ENCODE measurements around the gene SPOCK1.
A peak's percentile ranks its signal among the peaks of the same experiment; 100 is the strongest.
"Not testable (repeated sequence)": the region's sequence is repeated elsewhere in the genome, so short reads cannot be mapped to it uniquely, and the experiment has no call there.

SPOCK1 gene

DNA sequence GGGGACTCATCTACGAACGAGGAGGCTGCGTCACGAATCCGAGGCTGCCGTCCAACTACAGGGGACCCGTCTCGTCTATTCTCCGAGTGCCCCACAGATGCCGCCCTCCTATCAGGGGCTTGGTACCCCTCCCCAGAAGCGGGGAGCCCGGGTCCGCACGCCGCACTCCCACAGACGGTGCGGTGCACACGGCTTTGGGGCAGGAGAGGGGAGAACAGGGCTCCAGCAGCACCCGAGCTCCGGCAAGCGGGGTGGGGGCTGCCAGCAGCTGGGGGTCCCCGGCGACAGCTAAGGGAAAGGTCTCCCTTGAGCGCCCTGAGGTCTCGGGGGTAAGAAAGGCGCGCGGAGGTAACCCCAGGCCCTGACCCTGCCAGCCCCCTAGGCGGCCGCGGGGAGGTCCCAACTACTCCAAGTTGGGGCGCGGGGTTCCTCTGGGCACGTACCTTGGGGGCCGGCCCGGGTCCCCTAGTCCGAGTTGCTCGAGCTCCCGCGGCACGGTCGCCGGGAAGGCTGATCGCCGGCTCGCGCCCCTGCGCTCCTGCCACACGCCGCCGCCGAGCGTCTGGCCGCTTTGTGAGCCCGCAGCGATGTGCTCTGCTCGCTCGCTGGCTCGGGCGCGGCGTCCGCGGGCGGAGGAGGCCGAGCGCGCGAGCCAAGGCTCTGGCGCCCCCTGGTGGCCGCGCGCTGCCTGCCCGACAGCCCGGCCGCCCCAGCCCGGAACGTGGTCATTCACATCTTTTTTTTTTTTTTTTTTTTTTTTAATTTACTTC, at the start of gene SPOCK1:
Gene SPOCK1 (minus strand): TSS at position 591 of the 770 bp plus-strand sequence.
- peak; percentile 45 for DNase-seq

DNA sequence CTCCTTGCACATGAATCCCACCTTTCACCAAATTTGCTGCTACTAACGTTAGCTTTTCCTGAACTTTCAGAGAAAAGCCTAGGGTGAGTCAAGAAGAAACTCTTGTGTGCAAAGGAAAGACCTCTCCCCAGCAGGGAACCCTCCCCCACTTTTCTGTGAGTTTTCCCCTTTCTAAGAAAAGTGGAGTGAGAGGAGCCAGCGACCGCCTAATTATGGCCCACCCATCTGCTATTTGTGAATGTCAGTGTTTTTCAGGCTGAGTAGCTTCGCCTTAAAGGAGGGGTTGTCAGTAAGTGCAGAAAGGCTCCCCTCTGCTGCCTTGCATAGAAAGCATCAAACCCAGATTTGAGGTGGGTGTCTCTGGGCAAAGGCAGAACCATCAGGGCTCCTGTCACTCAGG, 46.8 kb upstream of the SPOCK1 start:
- DNase-seq, result no peak

GRCh38 chr5:137535449-137535848, 36.3 kb upstream of the SPOCK1 start:
- DNase-seq, result not testable (repeated sequence)

DNA sequence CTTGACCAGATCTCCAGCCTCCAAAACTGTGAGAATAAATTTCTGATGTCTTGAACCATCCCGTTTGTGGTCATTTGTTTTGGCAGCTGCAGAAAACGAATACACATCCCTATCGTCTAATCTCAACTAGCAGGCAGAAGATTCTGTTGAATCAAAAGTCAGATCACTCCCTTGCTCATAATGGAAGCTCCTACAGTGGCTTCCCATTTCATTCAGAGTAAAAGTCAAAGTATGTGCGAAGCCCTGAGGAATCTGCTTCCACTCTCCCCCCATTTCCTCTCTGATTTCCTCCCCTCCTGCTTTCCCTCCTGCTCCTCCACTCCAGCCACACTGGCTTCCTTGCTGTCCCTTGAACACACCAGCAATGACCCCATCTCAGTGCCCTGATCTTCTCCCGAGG, 34.8 kb upstream of the SPOCK1 start:
- DNase-seq, result no peak

GRCh38 chr5:137531266-137531665, 32.1 kb upstream of the SPOCK1 start:
- DNase-seq, result no peak

- no peak for DNase-seq
Measured at GRCh38 chr5:137521246-137521645, 22.1 kb upstream of the SPOCK1 start.

DNA sequence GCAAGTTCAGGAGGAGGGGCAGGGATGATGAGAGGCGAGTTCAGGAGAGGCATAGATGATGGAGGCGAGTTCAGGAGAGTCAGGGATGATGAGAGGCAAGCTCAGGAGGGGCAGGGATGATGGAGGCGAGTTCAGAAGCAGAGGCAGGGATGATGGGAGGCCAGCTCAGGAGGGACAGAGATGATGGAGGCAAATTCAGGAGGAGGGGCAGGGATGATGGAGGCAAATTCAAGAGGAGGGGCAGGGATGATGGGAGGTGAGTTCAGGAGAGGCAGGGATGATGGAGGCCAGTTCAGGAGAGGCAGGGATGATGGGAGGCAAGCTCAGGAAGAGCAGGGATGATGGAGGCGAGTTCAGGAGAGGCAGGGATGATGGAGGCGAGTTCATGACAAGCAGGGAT, 17.8 kb upstream of the SPOCK1 start:
- DNase-seq, result no peak

GRCh38 chr5:137516251-137516797, 17.2 kb upstream of the SPOCK1 start:
- DNase-seq, result no peak

GRCh38 chr5:137515238-137515637, 16.1 kb upstream of the SPOCK1 start:
- DNase-seq, result no peak

GRCh38 chr5:137510671-137511070, 11.5 kb upstream of the SPOCK1 start:
- no peak for DNase-seq

DNA sequence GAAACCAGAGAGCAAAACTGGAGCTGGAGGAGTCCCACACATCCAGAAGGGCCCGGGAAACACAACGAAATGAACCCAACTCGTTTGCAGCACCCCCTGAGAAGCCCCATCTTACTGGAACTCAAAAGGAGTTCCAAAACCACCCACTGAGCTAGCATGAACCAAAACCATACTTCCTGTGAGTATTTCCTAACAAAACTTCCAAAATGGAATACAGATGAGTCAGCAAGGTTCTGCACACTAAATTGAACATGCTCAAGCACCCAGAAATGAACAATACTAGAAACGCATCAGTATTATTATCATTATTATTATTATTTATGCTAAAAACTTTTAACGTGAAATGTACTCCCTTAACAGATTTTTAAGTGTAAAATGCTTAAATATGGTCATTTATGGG, 8.0 kb upstream of the SPOCK1 start:
- DNase-seq, result no peak

- no peak for DNase-seq
Measured at GRCh38 chr5:137506296-137506695, 7.2 kb upstream of the SPOCK1 start.

DNA sequence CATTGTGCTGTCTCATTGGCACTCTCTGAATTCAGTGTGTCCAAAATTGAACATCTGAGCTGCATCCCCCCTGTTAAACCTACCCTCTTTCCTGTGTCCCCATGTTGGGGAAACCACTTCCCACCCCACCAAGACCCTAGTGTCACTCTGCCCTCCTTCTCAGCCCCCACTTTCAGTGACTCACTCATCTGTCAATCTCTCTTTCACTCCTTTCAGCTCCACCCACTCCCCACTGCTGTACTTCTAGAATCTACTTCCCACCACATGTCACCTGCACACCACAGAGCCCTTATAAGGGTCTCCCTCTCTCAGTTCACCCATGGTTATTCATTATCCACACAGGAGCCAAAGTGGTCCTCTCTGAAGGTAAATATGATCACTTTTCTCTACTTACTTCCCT, 5.8 kb upstream of the SPOCK1 start:
- no peak for DNase-seq

- no peak for DNase-seq
Measured at GRCh38 chr5:137503456-137503855, 4.3 kb upstream of the SPOCK1 start.

DNA sequence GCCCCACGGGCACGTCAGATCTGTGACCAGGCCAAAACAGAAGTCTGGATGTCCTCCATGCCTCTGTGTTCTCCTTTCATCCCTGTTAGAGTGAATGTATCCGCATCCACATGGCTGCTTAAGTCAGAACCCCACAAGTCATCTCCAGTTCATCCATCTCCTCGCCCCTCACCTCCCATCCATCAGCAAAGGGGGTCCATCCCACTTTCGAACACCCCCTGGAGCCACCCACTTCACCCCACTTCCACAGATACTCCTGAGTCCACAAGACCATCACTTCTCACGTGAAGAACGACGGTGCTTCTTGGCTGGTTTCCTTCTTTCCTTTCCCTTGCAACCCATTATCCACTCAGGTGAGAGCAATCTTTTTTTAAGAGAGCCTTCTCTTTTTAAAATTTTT, 3.5 kb upstream of the SPOCK1 start:
- DNase-seq, result no peak

DNA sequence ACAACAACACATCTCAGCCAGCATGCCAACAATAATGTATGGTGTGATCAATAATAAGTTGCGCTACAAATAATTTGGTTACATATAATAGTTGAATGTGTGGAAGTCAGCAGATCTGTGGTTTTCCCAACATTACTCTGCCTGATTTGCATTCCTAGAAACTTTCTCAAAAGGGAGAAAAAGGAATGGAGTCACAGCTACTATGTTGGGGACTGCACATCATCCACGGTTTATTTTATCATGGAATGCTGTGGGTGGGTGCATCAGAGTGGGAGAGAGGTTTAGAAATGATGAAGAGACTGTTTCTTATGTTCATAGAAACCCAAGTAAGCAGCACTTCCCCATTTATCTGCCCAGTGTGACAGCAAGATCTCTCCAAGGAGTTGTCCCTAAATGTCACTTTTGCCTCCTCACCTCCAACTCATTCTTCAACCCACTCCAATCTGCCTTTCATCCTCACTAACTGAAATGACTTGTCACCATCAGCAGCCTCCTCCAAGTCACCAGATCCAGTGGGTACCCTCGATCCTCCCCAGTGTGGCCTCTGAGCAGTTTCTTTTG, 2.8 kb upstream of the SPOCK1 start:
- no peak for DNase-seq

- DNase-seq, result no peak
Measured at GRCh38 chr5:137501226-137501625, 2.1 kb upstream of the SPOCK1 start.

DNA sequence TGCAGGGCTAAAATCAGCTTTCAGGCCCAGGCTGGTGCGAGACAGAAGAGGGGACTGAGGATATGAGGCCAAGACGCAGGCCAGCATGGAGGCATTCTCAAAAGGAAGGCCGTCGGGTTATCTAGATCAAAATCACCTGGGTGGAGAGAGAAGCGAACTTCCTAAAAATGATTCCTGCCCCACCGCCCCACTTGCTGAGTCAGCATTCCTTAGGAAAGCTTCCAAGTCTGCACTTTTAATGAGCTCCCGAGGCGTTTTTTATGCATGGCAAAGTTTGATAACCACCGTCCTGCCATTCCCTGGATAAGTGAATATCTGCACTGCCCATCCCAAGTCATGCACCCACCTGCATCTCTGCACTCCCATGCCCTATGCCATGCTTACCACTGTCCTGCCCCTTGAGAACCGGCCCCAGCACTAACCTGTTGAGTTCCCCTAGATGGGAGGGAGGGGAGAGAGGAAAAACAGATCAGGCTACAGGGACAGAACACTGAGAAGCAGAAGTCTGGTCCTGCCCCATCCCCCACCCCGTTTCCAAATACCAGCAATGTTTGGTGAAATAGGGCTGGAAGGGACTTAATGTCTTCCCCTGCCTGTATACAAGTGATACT, 1.6 kb upstream of the SPOCK1 start:
- no peak for DNase-seq

DNA sequence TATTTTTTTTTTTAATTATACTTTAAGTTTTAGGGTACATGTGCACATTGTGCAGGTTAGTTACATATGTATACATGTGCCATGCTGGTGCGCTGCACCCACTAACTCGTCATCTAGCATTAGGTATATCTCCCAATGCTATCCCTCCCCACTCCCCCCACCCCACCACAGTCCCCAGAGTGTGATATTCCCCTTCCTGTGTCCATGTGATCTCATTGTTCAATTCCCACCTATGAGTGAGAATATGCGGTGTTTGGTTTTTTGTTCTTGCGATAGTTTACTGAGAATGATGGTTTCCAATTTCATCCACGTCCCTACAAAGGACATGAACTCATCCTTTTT, 351 bp upstream of the SPOCK1 start:
- not testable (repeated sequence) for DNase-seq

DNA sequence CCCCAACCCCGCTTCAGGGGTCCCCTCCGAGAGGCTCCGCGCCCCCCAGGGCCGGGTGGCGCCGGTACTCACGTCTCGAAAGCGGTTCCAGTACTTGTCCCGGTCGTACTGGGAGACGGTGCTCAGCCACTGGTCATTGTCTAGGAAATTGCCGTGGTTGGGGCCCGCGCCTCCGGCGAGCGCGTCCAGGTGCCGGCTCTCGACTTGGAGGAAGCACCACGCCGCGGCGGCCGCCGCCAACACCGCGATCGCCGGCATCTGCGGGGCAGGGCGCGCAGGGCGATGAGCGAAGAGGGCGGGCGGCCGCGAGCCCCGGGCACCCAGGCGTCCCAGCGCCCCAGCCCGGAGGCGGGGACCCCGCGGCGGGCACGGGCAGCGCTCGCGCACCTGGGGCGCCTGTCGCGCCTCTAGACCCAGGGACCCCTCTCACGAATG, 808 bp downstream of the SPOCK1 start:
- DNase-seq, result no peak

- DNase-seq, result no peak
Measured at GRCh38 chr5:137497396-137498290, 1.5 kb downstream of the SPOCK1 start.

DNA sequence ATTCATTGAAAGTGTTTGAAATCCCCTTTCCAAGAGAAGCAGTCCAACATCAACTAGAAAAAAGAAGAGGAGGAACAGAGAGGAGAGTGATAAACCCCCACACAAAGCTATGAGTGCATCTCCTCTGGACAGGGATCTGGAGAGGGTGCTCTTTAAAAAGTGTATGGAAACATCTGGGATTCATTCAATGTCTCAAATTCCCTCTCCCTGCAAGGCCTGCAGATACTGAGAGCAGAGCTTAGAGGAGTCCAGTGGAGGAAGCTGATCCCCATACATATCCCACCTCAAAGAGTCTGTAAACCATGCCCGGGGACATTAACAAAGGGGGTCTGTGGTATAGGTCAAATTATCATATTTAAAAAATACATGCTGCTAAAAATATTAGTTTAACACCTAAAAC, 2.2 kb downstream of the SPOCK1 start:
- DNase-seq, result no peak

GRCh38 chr5:137492331-137492730, 6.8 kb downstream of the SPOCK1 start:
- no peak for DNase-seq
